C4-2B (cell line): ENCODE measurements around the gene ADCY1.

Experiments used
- H3K27ac ChIP-seq: fragments of 450-650 bp; 2 replicates; pipeline ENCODE4 v1.5.1; 2017
- CTCF ChIP-seq: fragments of 450-650 bp; conservative IDR thresholded peaks from 2 replicates; pipeline ENCODE4 v1.5.1; 2017; ENCODE audit warnings: mild to moderate bottlenecking
- ZFX ChIP-seq: fragments of 450-650 bp; IDR thresholded peaks from 2 replicates; pipeline ENCODE4 v1.6.1; 2017

Gene ADCY1

GRCh38 chr7:45564485-45564884, 9.7 kb upstream of the ADCY1 start:
- H3K27ac ChIP-seq, result no peak overlapping the region
- TF ChIP-seq CTCF (no peak), ZFX (no peak)

- H3K27ac ChIP-seq, result no peak overlapping the region
- TF ChIP-seq CTCF (no peak), ZFX (no peak)
These were observed 9.2 kb upstream of the ADCY1 start for GRCh38 chr7:45564886-45565455.

- TF ChIP-seq CTCF, result no peak
- no peak for TF ChIP-seq ZFX
- H3K27ac ChIP-seq, result no peak overlapping the region
These were observed 7.8 kb upstream of the ADCY1 start for GRCh38 chr7:45566386-45566785.

GRCh38 chr7:45566961-45567360, 7.2 kb upstream of the ADCY1 start:
- TF ChIP-seq CTCF, result no peak
- no peak for TF ChIP-seq ZFX
- H3K27ac ChIP-seq, result no peak overlapping the region

GRCh38 chr7:45567713-45568112, 6.5 kb upstream of the ADCY1 start:
- TF ChIP-seq CTCF (no peak), ZFX (no peak)
- no peak overlapping the region for H3K27ac ChIP-seq

GRCh38 chr7:45568536-45569289, 5.5 kb upstream of the ADCY1 start:
- TF ChIP-seq ZFX (no peak), CTCF (no peak)
- no peak overlapping the region for H3K27ac ChIP-seq

- H3K27ac ChIP-seq, result no peak overlapping the region
These were observed 4.9 kb upstream of the ADCY1 start for GRCh38 chr7:45569290-45569685.

More at GRCh38 chr7:45569290-45569685, 4.9 kb upstream of the ADCY1 start:
- TF ChIP-seq CTCF, result no peak
- TF ChIP-seq ZFX, result no peak
